Upper lobe of right lung (tissue), 1 donor: ENCODE measurements around the gene PKD1. TPM values are rescaled to one million over a fixed set of nuclear protein-coding genes. Genes with fewer than 3 reads are reported as not detected.

Experiments used
- ATAC-seq: fragments of 200-7000 bp; cut with Tn5 transposase; one replicate; pipeline ENCODE4 v1.9.1; 2020; ENCODE audit warnings: mild to moderate bottlenecking, moderate library complexity
- DNase-seq: peaks from one replicate; pipeline ENCODE4 v3.0.0-alpha.2; 2020
- H3K27ac ChIP-seq: fragments of 200-600 bp; one replicate; pipeline ENCODE4 v1.8.0; 2022
- H3K27me3 ChIP-seq: fragments of 200-600 bp; one replicate; pipeline ENCODE4 v1.8.0; 2022; ENCODE audit warnings: mild to moderate bottlenecking
- H3K36me3 ChIP-seq: fragments of 200-600 bp; one replicate; pipeline ENCODE4 v1.8.0; 2022
- H3K4me1 ChIP-seq: fragments of 200-600 bp; one replicate; pipeline ENCODE4 v1.8.0; 2022
- H3K4me3 ChIP-seq: fragments of 200-600 bp; one replicate; pipeline ENCODE4 v1.8.0; 2022; ENCODE audit warnings: mild to moderate bottlenecking
- H3K9me3 ChIP-seq: fragments of 200-600 bp; one replicate; pipeline ENCODE4 v1.8.0; 2022
- CTCF ChIP-seq: fragments of 200-600 bp; IDR thresholded peaks from one replicate; pipeline ENCODE4 v1.8.0; 2022; ENCODE audit warnings: antibody characterized with exemption
- intact Hi-C: fragments of 100-400 bp; cut with DNase I; formaldehyde crosslinking; loops from one replicate; pipeline ENCODE4 v1.11.0; 2022
- total RNA-seq: library from RNA; stranded (reverse); fragmentation: NEBNext Ultra II Directional; extraction: Animal tissue kit (Norgen Biotek cat#: 25700); gene quantifications from one replicate; pipeline ENCODE4 v1.2.1, GENCODE V29; 2021
- donor health status: DM: no; HTN: yes; CAD: no; lungs with severe emphysema.

Gene PKD1
- total RNA-seq, 1 donor from 2014 or later: 84.8 TPM

GRCh38 chr16:2079991-2080390 lies 55.7 kb downstream of the PKD1 start:
- no peak for DNase-seq
- H3K9me3 ChIP-seq: no peaks in the 10 kb centered on the region
- TF ChIP-seq CTCF: no peak
- H3K27ac ChIP-seq: no peak overlapping the region
- H3K4me3 ChIP-seq: no peak overlapping the region
- peaks cover 80% of the 10 kb centered on the region for H3K36me3 ChIP-seq
- no peak for ATAC-seq
- intact Hi-C loops: no loop called here
- H3K27me3 ChIP-seq: no peaks in the 10 kb centered on the region
- peaks cover 8% of the 10 kb centered on the region for H3K4me1 ChIP-seq

GRCh38 chr16:2079311-2079800 lies 56.3 kb downstream of the PKD1 start:
- H3K27ac ChIP-seq: no peak overlapping the region
- TF ChIP-seq CTCF: no peak
- H3K4me1 ChIP-seq: peaks cover 8% of the 10 kb centered on the region
- DNase-seq: no peak
- H3K9me3 ChIP-seq: no peaks in the 10 kb centered on the region
- H3K27me3 ChIP-seq: no peaks in the 10 kb centered on the region
- intact Hi-C loops: no loop called here
- H3K4me3 ChIP-seq: no peak overlapping the region
- H3K36me3 ChIP-seq: peaks cover 80% of the 10 kb centered on the region
- no peak for ATAC-seq

GRCh38 chr16:2078691-2079090 lies 57.0 kb downstream of the PKD1 start:
- H3K36me3 ChIP-seq: peaks cover 87% of the 10 kb centered on the region
- no peak for TF ChIP-seq CTCF
- ATAC-seq (no peak), DNase-seq (no peak)
- H3K27ac ChIP-seq: no peak overlapping the region
- H3K9me3 ChIP-seq: no peaks in the 10 kb centered on the region
- intact Hi-C loops: no loop called here
- no peaks in the 10 kb centered on the region for H3K27me3 ChIP-seq
- H3K4me3 ChIP-seq: no peak overlapping the region
- peaks cover 8% of the 10 kb centered on the region for H3K4me1 ChIP-seq

- intact Hi-C loops: no loop called here
- no peak for ATAC-seq
- Histone ChIP-seq H3K27me3 (no peaks in the 10 kb centered on the region), H3K9me3 (no peaks in the 10 kb centered on the region), H3K27ac (no peak overlapping the region), H3K4me3 (no peak overlapping the region), H3K4me1 (peaks cover 8% of the 10 kb centered on the region), H3K36me3 (peaks cover 87% of the 10 kb centered on the region)
- no peak for DNase-seq
- no peak for TF ChIP-seq CTCF
Measured at GRCh38 chr16:2078096-2078495, 57.6 kb downstream of the PKD1 start.

- H3K9me3 ChIP-seq: no peaks in the 10 kb centered on the region
- DNase-seq: no peak
- ATAC-seq: no peak
- H3K27ac ChIP-seq: no peak overlapping the region
- no peak for TF ChIP-seq CTCF
- intact Hi-C loops: no loop called here
- H3K4me3 ChIP-seq: no peak overlapping the region
- H3K36me3 ChIP-seq: peaks cover 86% of the 10 kb centered on the region
- H3K4me1 ChIP-seq: peaks cover 8% of the 10 kb centered on the region
- H3K27me3 ChIP-seq: no peaks in the 10 kb centered on the region
Measured at GRCh38 chr16:2077696-2078095, 58.0 kb downstream of the PKD1 start.

- intact Hi-C loops: no loop called here
- H3K4me1 ChIP-seq: peaks cover 5% of the 10 kb centered on the region
- H3K36me3 ChIP-seq: peaks cover 86% of the 10 kb centered on the region
- DNase-seq: no peak
- no peaks in the 10 kb centered on the region for H3K9me3 ChIP-seq
- H3K27ac ChIP-seq: no peak overlapping the region
- no peaks in the 10 kb centered on the region for H3K27me3 ChIP-seq
- no peak for TF ChIP-seq CTCF
- H3K4me3 ChIP-seq: no peak overlapping the region
- no peak for ATAC-seq
Measured at GRCh38 chr16:2077016-2077415, 58.7 kb downstream of the PKD1 start.
